Calu3 (cell line): ENCODE measurements around the gene MRPL36. TPM values are rescaled to one million over a fixed set of nuclear protein-coding genes. Genes with fewer than 3 reads are reported as not detected.

Experiments
- Bru-seq: library from RNA; stranded (reverse); fragments of 400-500 nt; gene quantifications from one replicate; lab custom pipeline; 2021; lab: Mats Ljungman, UMichigan
- BruChase-seq, 2 experiments: library from RNA; stranded (reverse); fragments of 400-500 nt; gene quantifications; one replicate each; lab custom pipeline; 2021; lab: Mats Ljungman, UMichigan
- BruUV-seq: library from RNA; stranded (reverse); fragments of 400-500 nt; replicated peaks from 2 replicates; lab custom pipeline; 2021; lab: Mats Ljungman, UMichigan
- CTCF ChIA-PET: fragments of 300-600 bp; sonication (Branson Sonifier 250); formaldehyde crosslinking; loops from one replicate; lab custom pipeline; 2022; ENCODE audit warnings: antibody characterized with exemption; lab: Charles Lee
- DNase-seq: peaks from one replicate; pipeline ENCODE4 v3.0.0; 2022
- H3K27ac Mint-ChIP-seq: one replicate; pipeline ENCODE4 v1.8.0; 2022; ENCODE audit warnings: mixed read lengths; ENCODE audit not compliant: unreplicated experiment
- H3K27me3 Mint-ChIP-seq: one replicate; pipeline ENCODE4 v1.8.0; 2022; ENCODE audit warnings: mixed read lengths; ENCODE audit not compliant: unreplicated experiment
- H3K36me3 Mint-ChIP-seq: one replicate; pipeline ENCODE4 v1.8.0; 2022; ENCODE audit warnings: mild to moderate bottlenecking, moderate library complexity, mixed read lengths; ENCODE audit not compliant: insufficient read depth, unreplicated experiment
- H3K4me1 Mint-ChIP-seq: one replicate; pipeline ENCODE4 v1.8.0; 2022; ENCODE audit warnings: mild to moderate bottlenecking, low read depth, mixed read lengths; ENCODE audit not compliant: unreplicated experiment
- H3K4me3 Mint-ChIP-seq: one replicate; pipeline ENCODE4 v1.8.0; 2022; ENCODE audit warnings: mild to moderate bottlenecking, low read depth, moderate library complexity, mixed read lengths; ENCODE audit not compliant: unreplicated experiment
- H3K9me3 Mint-ChIP-seq: one replicate; pipeline ENCODE4 v1.8.0; 2022; ENCODE audit warnings: low read depth, mixed read lengths; ENCODE audit not compliant: unreplicated experiment
- intact Hi-C: fragments of 100-400 bp; cut with micrococcal nuclease; formaldehyde crosslinking; loops from one replicate; pipeline ENCODE4 v1.10.0; 2022; ENCODE audit not compliant: unreplicated experiment
- long read RNA-seq: library from polyadenylated mRNA; stranded (forward); transcript quantifications from one replicate; pipeline ENCODE4 v2.0.0, GENCODE V29; 2022
- total RNA-seq: library from RNA; stranded (reverse); gene quantifications from 2 replicates; pipeline ENCODE4 v1.2.3, GENCODE V29; 2022
- TF ChIP-seq, protein P1 (sequence below): fragments of 200-600 bp; IDR thresholded peaks from one replicate; pipeline ENCODE4 v1.8.0; 2022; ENCODE audit warnings: antibody characterized with exemption; ENCODE audit not compliant: unreplicated experiment

The MRPL36 gene
- total RNA-seq (45.8 and 55.5 TPM in 2 replicates), Bru-seq, nascent RNA (percentile 56 among the genes with signal in this experiment), BruChase-seq, experiment 1, labeled RNA remaining after a 6-hour chase (percentile 83 among the genes with signal in this experiment), BruChase-seq, experiment 2, labeled RNA remaining after a 2-hour chase (percentile 80 among the genes with signal in this experiment)
- long read RNA-seq, transcript MRPL36-202 (2 exons, 610 nt) = major isoform, 51 of 105 reads
- long read RNA-seq, transcript MRPL36-204 (2 exons, 686 nt) = minor isoform, 28 of 105 reads
- long read RNA-seq, partial matches to known transcripts = 23 of 105 reads
- long read RNA-seq, other reads (novel, unspliced or antisense) = 3 of 105 reads

DNA sequence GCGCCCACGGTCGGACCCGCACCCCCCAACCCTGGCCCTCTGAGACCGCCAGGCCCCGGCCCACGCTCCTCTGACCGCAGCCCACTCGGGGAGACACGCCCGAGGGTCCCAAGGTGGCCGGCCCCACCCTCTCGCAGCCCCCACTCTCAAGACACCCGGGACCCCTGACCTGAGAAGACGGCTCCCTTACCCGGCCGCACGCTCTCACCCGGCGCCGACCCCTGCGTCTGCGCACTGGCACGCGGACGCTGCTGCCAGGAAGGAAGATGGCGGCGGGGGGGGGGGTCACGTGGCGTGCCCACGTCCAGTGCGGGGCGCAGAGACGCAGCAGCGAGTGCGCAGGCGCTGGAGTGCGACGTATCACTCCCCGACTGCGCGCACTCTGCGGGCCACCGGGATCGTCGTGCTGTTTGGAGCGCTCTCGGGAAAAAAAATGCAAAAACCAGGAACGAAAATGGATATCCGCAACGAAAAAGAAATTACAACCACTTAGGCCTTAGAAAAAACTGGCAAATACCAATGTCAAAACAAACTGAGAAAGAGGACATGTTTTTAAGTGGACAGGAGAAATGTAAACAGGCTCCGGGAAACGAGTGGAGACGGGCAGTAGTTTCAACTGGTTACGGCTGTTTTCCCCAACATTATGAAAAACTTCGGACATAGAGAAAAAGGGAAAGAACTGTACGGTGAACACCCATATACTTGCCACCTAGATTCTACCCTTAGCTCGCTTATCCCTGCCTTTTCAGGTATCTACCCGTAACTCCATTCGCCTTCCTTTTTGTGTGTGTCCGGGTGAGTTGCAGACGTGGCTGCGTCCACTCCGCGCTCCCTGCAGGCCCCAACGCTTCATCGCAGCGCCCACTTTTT, at the start of gene MRPL36:
TSS of gene MRPL36 (minus strand) at position 236 of the 870 bp plus-strand sequence. CDS start 902 bp downstream, outside the sequence.
- Mint-ChIP-seq H3K4me3 (peak within 1 kb of the TSS; percentile 95), H3K27me3 (no peaks in the 10 kb centered on the region), H3K9me3 (no peaks in the 10 kb centered on the region), H3K36me3 (peaks cover 69% of the 10 kb centered on the region), H3K4me1 (peaks cover 8% of the 10 kb centered on the region), H3K27ac (peak within 1 kb of the TSS; percentile 82)
- CTCF ChIA-PET = no interaction called here
- intact Hi-C loops = no loop called here
- BruUV-seq = no TSS peak
- TF ChIP-seq, protein P1, sequence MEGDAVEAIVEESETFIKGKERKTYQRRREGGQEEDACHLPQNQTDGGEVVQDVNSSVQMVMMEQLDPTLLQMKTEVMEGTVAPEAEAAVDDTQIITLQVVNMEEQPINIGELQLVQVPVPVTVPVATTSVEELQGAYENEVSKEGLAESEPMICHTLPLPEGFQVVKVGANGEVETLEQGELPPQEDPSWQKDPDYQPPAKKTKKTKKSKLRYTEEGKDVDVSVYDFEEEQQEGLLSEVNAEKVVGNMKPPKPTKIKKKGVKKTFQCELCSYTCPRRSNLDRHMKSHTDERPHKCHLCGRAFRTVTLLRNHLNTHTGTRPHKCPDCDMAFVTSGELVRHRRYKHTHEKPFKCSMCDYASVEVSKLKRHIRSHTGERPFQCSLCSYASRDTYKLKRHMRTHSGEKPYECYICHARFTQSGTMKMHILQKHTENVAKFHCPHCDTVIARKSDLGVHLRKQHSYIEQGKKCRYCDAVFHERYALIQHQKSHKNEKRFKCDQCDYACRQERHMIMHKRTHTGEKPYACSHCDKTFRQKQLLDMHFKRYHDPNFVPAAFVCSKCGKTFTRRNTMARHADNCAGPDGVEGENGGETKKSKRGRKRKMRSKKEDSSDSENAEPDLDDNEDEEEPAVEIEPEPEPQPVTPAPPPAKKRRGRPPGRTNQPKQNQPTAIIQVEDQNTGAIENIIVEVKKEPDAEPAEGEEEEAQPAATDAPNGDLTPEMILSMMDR = no peak
- DNase-seq = peak; percentile 92

DNA sequence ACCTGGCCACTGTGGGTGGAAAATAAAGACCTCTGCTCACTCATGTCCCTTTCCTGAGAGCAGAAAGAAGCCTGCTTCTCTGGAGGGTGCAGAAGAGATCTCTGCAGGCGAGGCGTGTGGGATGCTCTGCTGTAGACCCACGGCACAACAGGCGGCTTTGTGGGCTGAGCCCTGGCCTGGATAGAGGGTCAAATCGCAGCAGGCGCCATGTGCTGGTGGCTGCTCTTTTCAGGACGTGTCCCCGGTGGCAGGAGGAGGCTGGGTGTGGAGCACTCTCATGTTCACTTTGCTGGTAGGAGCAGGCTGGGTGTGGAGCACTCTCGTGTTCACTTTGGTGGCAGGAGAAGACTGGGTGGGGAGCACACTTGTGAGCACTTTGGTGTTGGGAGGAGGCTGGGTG, 48.0 kb upstream of the MRPL36 start:
- no TSS peak for BruUV-seq
- Mint-ChIP-seq H3K4me1 (no peaks in the 10 kb centered on the region), H3K36me3 (no peaks in the 10 kb centered on the region), H3K27ac (no peak overlapping the region), H3K27me3 (peaks cover 25% of the 10 kb centered on the region), H3K4me3 (no peak overlapping the region), H3K9me3 (no peaks in the 10 kb centered on the region)
- no peak for DNase-seq
- intact Hi-C loops = no loop called here
- TF ChIP-seq, protein P1 = no peak
- CTCF ChIA-PET = no interaction called here

DNA sequence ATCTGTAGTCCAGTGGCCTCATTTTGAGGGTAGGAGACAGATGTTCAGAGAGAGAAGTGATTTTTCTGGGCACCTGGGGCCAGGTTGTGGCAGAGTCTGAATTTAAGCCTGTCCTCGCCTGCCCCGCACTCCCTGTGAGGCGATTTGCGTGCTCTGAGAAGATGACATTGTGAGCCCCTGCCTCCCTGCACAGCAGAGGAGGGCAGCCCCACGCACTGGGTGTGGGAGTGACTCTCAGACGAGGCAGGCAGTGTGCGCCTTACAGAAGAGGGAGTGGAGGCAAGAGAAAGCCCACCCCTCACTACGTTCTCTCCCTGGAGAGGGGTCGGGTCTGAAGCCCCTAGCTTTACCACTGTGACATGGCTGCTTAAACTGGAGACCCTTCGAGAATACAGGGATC, 47.4 kb upstream of the MRPL36 start:
- BruUV-seq = no TSS peak
- intact Hi-C loops = no loop called here
- H3K27me3 Mint-ChIP-seq = peaks cover 23% of the 10 kb centered on the region
- H3K27ac Mint-ChIP-seq = no peak overlapping the region
- H3K36me3 Mint-ChIP-seq = no peaks in the 10 kb centered on the region
- no peaks in the 10 kb centered on the region for H3K4me1 Mint-ChIP-seq
- TF ChIP-seq, protein P1 = no peak
- H3K4me3 Mint-ChIP-seq = no peak overlapping the region
- CTCF ChIA-PET = no interaction called here
- H3K9me3 Mint-ChIP-seq = no peaks in the 10 kb centered on the region
- no peak for DNase-seq

DNA sequence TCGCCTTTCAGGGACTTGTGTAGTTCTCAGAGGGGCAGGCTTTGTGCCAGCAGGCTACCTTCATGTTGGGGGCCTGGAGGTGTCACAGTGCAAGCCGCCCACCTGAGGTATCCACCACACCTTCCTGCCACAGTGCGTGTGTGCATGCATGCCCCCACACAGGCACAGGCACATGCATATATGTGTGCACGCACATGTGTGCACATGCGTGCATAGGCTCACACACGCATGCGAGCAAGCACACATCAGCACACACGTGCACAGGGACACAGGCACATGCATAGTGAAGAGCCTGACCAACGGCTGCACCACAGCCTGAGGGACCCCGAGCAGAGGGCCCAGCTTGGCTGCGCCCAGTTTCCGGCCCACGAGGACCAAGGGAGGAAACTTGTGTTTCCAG, 46.9 kb upstream of the MRPL36 start:
- intact Hi-C loops = no loop called here
- CTCF ChIA-PET = no interaction called here
- Mint-ChIP-seq H3K4me3 (no peak overlapping the region), H3K9me3 (no peaks in the 10 kb centered on the region), H3K27me3 (peaks cover 21% of the 10 kb centered on the region), H3K36me3 (no peaks in the 10 kb centered on the region), H3K4me1 (no peaks in the 10 kb centered on the region), H3K27ac (no peak overlapping the region)
- TF ChIP-seq, protein P1 = no peak
- DNase-seq = no peak
- no TSS peak for BruUV-seq
